Osteoblast (primary cell): Measurements from ENCODE around the gene STK31. TPM values are rescaled to one million over a fixed set of nuclear protein-coding genes. Genes with fewer than 3 reads are reported as not detected.
"Not testable (repeated sequence)": the region's sequence is repeated elsewhere in the genome, so short reads cannot be mapped to it uniquely, and the experiment has no call there.

Experiments
- DNase-seq: peaks from one replicate; pipeline ENCODE4 v3.0.0; 2011; ENCODE audit warnings: low spot score, mixed read lengths; ENCODE audit not compliant: insufficient read length; ENCODE audit errors: missing footprints
- H2AFZ ChIP-seq: 2 replicates; pipeline ENCODE4 v1.6.0; 2011; ENCODE audit warnings: mild to moderate bottlenecking, low read length
- H3K27ac ChIP-seq: 2 replicates; pipeline ENCODE4 v1.5.1; 2011; ENCODE audit warnings: mild to moderate bottlenecking, low read depth, low read length, moderate library complexity
- H3K27me3 ChIP-seq: 2 replicates; pipeline ENCODE4 v1.6.0; 2012; ENCODE audit warnings: mild to moderate bottlenecking, control low read depth, inconsistent platforms, low read length, moderate library complexity; ENCODE audit not compliant: insufficient read depth
- H3K36me3 ChIP-seq: 2 replicates; pipeline ENCODE4 v1.5.1; 2011; ENCODE audit warnings: mild to moderate bottlenecking, low read length, control low read depth, moderate library complexity; ENCODE audit not compliant: insufficient read depth
- H3K4me1 ChIP-seq: 2 replicates; pipeline ENCODE4 v1.5.1; 2011; ENCODE audit warnings: mild to moderate bottlenecking, low read length, control low read depth, moderate library complexity; ENCODE audit not compliant: insufficient read depth
- H3K4me2 ChIP-seq: 2 replicates; pipeline ENCODE4 v1.6.0; 2011; ENCODE audit warnings: mild to moderate bottlenecking, low read length; ENCODE audit not compliant: insufficient read depth
- H3K4me3 ChIP-seq: fragments of 200-600 bp; sonication (generic); 3 replicates; pipeline ENCODE4 v1.5.1; 2012; ENCODE audit warnings: mild to moderate bottlenecking, low read length, inconsistent platforms; ENCODE audit not compliant: insufficient read depth
- H3K79me2 ChIP-seq: 2 replicates; pipeline ENCODE4 v1.6.0; 2012; ENCODE audit warnings: mild to moderate bottlenecking, low read length, control low read depth, inconsistent platforms; ENCODE audit not compliant: insufficient read depth
- H3K9me3 ChIP-seq: 2 replicates; pipeline ENCODE4 v1.5.1; 2011; ENCODE audit warnings: low read depth, low read length, control low read depth
- H4K20me1 ChIP-seq: 2 replicates; pipeline ENCODE4 v1.6.0; 2012; ENCODE audit warnings: mild to moderate bottlenecking, low read length, control low read depth; ENCODE audit not compliant: insufficient read depth
- CTCF ChIP-seq: IDR thresholded peaks from 2 replicates; pipeline ENCODE4 v1.5.1; 2011; ENCODE audit warnings: mild to moderate bottlenecking, low read depth, low read length, moderate library complexity; ENCODE audit errors: extremely low read depth
- total RNA-seq: library from RNA; depleted of rRNA; stranded (reverse); fragments of >200 nt; gene quantifications from 2 replicates; pipeline ENCODE4 v1.2.3, GENCODE V29; 2012

Gene STK31
- total RNA-seq, 1 donor = under 0.01 TPM

GRCh38 chr7:23811540-23811939, 101.5 kb downstream of the STK31 start:
- DNase-seq = no peak
- H3K27ac ChIP-seq = no peak overlapping the region
- no peak overlapping the region for H2AFZ ChIP-seq
- no peaks in the 10 kb centered on the region for H4K20me1 ChIP-seq
- no peak overlapping the region for H3K4me2 ChIP-seq
- peaks cover 5% of the 10 kb centered on the region for H3K9me3 ChIP-seq
- H3K4me1 ChIP-seq = no peaks in the 10 kb centered on the region
- TF ChIP-seq CTCF = peak; percentile 15
- H3K79me2 ChIP-seq = no peaks in the 10 kb centered on the region
- H3K27me3 ChIP-seq = no peaks in the 10 kb centered on the region
- no peak overlapping the region for H3K4me3 ChIP-seq
- no peaks in the 10 kb centered on the region for H3K36me3 ChIP-seq

GRCh38 chr7:23828125-23828524, 118.1 kb downstream of the STK31 start:
- not testable (repeated sequence) for DNase-seq, H3K9me3 ChIP-seq, H2AFZ ChIP-seq, H3K27me3 ChIP-seq, H4K20me1 ChIP-seq, H3K27ac ChIP-seq, H3K4me1 ChIP-seq, H3K36me3 ChIP-seq, H3K4me2 ChIP-seq, H3K79me2 ChIP-seq, H3K4me3 ChIP-seq

- not testable (repeated sequence) for H3K27me3 ChIP-seq, H3K4me3 ChIP-seq, H3K4me2 ChIP-seq, DNase-seq, H3K27ac ChIP-seq, H3K36me3 ChIP-seq, H3K79me2 ChIP-seq, H3K9me3 ChIP-seq, H3K4me1 ChIP-seq, H2AFZ ChIP-seq, H4K20me1 ChIP-seq
Observed at GRCh38 chr7:23832733-23833132, 122.7 kb downstream of the STK31 start.

- no peak for TF ChIP-seq CTCF
- H3K4me3 ChIP-seq = no peak overlapping the region
Observed at GRCh38 chr7:23833405-23833804, 123.4 kb downstream of the STK31 start.

GRCh38 chr7:23844837-23845236, 134.8 kb downstream of the STK31 start:
- H3K4me3 ChIP-seq, DNase-seq, H4K20me1 ChIP-seq, H3K4me2 ChIP-seq, H3K36me3 ChIP-seq, H3K27ac ChIP-seq, H3K4me1 ChIP-seq, H3K9me3 ChIP-seq, H3K79me2 ChIP-seq, H2AFZ ChIP-seq, H3K27me3 ChIP-seq: not testable (repeated sequence)

More at GRCh38 chr7:23833405-23833804, 123.4 kb downstream of the STK31 start:
- Histone ChIP-seq H3K27ac (no peak overlapping the region), H3K9me3 (no peaks in the 10 kb centered on the region), H3K4me2 (no peak overlapping the region), H3K36me3 (no peaks in the 10 kb centered on the region), H3K27me3 (no peaks in the 10 kb centered on the region), H3K79me2 (no peaks in the 10 kb centered on the region), H3K4me1 (no peaks in the 10 kb centered on the region), H2AFZ (no peak overlapping the region), H4K20me1 (no peaks in the 10 kb centered on the region)
- no peak for DNase-seq
